ENCODE data around the gene LOXL4.

LOXL4 gene

DNA sequence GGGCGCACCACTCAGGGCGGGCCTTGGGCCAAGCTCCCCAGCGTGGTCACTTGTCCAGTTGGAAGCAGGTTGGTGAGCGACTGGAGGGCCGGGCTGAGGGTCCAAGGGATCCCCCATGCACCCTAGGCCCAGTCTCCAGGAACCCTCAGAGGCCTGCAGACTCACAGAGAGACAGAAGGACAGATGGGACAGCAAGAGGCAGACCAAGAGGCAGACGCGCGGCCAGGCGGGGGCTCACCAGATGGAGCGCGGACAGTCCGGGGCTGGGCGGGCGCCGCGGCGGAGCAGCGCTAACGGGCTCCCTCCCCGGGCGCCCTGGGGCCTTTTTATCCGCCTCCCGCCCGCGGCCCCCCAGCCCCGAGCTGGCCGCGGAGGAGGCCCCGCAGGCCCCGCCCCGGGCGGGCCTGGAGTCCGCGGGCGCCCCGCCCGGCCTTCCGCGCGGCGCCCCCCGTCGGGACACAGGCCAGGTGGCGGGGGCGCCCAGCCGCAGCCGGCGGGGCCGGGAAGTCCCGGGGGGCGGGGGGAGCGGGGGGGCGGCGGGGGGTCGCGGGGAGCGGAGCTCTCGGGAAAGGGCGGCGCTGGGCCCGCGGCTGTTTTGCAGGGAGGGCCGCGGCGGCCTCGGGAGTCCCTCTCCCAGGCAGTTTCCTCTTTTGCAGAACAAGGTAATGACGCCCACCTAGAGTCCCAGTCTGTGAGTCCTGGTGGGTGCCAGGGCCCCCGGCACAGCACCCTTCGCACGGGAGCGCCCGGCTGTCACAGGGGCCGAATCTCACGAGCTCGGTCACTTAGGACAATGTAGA is at the start of gene LOXL4:
Gene LOXL4 (minus strand): TSS at position 301 of the 800 bp plus-strand sequence. CDS start 5,175 bp downstream, outside the sequence.
- DNase-seq: no peak

DNA sequence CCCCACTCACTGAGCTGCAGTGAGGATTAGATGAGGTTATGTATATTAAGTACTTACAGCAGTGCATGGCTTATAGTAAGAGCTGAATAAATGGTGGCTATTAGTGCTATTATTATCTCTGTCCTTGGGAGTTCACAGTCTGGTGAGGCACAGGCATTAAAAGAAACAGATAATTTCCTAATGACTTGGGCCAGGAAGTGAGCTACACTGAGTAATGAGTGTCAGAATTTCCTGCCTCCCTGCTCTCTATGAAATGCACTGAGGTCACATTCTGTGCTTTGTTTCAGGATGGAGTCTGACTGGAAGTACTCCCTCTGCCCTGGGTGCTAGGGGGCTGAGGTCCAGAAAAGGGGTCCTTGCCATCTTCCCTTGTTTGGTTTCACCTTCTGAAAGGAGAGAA is 48.7 kb upstream of the LOXL4 start:
- DNase-seq: no peak

DNA sequence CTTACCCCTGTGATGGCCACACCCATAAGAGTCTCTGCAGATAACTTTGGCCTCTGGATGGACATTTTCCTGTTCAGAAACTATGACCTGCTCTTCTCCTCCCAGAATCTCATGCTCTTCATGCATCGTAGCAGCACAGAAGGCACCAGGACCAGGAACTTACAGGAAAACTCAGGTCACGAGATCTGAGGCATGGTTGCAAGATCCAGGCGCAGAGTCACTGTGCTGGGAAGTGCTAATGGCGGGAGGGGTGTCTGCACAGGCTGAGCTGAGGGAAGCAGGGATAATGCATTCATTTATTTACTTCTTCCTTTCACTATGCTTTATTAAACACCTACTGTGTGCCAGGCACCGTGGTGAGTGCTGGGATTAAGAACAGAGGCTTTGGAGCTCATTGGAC is 48.2 kb upstream of the LOXL4 start:
- DNase-seq: no peak

DNA sequence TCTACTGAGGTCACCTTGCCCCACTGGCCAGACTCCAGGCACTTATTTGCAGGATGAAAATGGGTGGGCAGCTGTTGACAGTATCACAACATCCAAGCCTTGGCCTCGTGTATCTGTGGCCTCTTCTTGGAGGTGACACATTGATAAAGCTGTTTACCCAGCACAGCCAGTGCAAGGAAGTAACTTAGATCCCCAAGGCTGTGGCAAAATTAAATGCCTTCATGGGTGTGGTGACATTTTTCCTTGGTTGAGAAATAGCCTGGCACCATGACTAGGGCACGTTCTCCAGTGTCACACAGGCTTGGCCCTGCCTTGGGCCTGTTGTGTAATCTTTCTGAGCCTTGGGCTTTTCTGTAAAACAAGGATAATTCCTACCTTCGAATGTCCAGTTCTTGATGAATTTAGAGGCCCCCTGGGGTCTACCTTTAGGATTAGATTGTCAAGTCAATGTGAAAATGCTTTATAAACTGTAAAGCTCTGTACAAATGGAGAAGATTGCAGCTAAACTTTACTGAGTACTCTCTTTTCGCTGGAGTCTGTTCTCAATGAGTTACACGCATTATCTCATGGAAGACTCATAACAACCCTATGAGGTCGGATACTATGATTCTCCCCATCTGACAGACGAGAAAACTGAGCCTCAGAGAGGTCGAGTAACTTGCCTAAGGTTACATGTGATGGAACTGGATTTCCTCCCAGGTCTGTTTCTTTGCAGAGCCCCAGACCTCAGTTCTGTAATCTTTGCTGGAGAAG is 46.7 kb upstream of the LOXL4 start:
- DNase-seq: no peak

DNA sequence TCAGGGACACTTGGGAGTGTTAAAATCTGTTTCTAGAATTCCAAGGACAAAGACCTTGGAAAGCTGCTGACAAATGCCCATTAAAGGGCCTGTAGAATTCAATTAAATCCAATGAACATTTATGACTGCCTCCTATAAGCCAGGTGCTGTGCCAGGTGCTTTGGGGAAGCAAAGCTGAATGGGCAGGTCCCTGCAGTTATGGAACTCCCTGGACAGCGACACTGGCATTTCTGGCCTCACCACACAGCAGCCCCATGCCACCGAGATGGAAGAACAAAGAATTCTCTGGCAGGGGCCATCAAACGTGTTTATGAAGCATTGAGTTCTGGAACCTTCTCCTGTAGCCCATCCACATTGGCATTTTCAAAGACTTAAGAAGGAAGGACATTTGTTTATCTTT is 45.6 kb upstream of the LOXL4 start:
- no peak for DNase-seq

DNA sequence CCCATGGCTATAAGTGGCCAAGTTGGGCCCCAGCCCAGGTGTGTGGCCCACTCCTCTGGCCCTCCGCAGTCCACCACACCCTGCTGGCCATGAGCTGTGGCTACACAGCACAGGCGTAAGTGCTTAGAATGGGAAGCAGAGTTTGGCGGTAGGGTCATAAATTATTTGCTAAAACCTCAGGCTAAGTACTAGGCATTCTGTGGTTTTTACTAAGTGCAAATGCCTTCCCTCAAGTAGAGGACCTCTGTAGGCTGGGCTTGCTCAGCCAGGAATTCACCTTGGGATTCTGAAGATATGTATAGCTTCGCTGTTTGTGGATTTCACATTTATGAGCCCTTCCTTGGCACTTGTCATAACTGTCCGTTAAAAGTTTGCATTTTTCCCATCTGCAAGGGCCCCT is 44.8 kb upstream of the LOXL4 start:
- DNase-seq: no peak

DNA sequence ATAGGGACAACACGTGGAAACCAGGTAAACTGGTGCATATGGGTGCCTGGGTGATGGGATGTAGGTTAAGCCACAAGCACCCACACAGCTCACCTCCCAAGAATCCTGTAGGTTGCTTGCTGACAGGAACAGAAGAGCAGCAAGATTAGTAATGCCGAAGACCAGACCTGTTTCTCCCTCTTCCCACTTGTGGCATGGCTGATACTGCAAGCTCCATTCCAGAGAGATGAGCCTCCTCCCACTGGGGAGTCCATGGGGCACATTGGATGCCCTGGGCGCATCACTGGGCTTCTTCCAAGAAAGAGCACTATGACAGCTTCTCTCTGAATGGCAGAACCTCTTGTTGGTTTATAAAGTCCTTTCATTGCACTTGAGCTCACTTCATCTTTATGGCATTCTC is 44.4 kb upstream of the LOXL4 start:
- DNase-seq: no peak

DNA sequence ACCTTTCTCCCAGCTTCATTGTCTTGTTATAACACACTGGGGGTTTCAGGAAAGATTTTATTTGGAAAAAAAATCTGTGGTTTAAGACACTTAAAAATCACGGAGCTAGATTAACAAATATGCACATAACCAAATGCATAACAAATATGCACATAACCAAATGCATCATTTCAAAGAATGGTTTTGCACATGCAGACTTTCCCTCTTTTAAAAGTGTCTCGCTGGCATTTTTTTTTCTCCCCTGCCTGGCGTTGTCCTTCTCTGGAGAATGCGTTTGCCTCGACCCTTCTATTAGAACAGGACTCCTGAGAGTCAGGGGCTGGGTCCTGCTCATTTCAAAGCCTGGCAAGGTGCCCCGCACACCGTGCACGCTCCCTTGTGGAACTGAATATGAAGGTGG is 42.7 kb upstream of the LOXL4 start:
- DNase-seq: no peak

DNA sequence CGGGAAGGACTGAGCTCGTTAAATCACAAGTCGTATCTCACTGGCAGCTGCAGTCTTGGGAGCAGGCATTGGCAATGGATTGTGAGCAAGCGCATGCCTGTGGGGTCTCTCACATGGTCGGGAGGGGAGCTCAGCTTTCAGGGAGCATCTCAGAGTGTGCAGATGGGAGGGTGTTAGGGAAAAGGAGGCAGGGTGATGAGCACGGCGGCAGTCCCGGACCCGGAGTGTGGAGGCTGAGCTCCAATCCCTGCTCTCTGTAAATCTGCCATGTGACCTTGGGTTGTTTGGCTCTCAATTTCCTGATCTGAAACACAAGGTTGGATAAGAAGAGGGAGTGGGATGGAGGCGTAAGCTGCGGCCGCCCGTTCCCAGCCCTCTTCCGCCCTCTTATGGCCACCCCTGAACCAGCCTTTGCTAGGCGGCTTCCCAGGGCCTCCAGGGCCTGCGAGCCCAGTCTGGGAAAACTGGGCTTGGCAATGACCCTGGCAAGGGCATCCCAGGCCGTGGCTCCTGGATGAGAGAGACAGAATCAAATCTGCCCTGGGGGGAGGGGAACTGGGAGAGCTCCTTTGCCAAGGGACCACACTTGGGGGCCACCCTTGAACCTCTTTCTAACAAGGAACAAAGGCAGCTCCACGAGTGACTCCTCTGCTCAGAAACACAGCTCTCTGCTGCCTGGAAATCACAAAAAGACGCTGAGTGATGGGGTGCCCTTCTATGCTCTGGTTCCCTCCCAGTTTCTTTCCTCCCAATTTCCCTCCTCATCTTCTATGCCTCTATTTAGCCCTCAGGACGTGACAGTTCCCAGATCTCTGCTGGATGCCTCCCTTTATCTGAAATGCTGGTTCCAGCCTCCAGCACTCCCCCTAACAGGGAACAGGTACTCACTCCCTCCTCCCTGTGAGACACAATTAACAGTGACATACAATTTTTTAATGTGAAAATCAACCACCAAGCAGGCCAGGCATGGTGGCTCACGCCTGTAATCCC is 41.7 kb upstream of the LOXL4 start:
- DNase-seq: peak; percentile 5

DNA sequence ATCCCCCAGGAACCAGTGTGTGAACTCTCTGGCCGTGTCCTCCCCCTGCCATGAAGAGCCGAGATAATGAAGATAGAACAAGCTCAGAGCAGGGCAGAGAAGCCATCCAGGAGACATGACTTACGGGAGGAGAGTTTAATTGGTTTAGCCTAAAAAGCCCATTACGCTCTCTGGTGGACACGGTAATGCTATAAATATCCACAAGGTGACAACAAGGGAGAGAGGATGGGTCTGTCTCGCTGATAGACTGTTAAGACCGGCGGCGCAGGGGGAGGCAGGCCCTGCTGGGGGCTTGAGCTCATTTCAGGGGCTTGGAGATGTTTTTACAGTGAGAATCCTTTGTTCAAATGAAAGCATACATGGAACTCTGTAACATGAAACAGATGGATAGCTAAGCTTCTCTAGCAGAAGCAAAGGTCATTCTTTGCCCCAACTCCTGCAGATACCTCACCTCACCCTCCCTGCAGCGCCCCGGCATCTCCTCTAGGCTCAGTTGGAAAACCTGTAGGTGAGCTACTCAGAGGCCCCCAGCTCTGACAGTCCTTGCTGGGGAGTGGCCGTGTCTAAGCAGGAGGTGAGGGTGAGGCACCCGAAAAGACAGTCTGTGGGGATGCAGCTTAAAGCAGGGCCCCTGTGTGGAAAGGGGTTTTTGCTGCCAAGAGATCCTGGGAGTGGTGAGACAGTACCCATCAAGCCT is 40.8 kb upstream of the LOXL4 start:
- no peak for DNase-seq

DNA sequence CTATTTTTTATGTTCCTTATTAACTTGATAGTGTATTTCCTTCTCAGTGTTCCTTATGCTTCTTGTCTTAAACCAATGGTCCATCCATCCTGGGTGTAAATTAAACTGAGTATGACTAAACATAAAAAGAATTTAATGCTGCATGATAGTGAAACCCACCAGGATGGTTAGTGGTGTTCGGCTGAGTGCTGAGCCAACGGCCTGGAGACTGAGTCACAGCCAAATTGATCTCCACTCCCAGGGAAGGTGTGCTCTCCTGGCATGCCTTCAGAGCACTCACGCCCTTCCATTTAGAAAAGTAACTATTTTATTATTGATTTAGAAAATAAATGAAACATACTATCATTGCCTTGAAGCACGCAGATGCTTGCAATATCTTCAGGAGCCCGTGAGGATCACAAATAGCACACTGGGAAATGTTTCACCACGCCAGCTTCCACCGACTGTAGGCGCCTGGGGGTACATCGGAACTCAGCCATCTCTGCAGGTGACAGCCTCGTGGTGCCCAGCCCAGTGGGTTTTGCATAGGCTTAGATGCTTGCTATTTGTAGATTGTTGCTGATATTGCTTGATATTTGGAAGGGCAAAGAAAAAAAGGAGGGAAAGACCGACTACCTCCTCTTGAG is 40.0 kb upstream of the LOXL4 start:
- DNase-seq: no peak

DNA sequence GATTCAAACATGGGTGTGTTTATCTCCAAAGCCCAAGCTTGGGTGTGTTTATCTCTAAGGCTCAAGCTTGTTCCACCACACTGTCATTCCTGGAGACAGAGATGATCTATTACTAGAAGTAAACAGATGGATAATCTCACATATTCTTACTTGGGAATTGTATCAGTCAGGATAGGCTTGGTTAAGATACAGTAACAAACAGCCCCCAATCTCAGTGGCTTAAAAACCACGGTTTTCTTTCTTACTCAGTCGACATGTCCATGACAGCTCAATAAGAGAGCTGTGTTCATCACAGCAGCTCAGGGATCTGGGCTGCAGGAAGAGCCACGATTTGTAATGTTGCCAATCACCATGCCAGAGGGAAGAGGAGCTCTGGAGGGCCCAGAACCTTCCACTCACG is 38.5 kb upstream of the LOXL4 start:
- DNase-seq: no peak

DNA sequence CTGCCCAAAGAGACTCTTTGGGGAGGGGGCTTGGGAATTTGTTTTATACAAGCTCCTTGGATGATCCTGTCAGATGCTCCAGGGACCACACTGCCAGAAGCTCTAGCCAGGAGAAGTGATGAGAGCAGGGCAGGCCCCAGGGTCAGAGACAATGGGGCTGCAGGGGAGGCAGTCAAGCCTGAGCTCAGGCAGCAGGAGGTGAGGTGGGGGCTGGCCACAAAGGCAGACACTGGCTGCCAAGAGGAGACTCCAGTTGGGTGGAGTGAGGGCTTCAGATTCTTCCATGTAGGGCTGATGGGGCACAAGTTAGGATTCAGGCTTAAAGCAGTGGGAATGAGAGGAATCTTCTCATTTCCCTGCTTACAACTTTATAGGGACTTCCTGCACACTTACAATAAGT is 35.6 kb upstream of the LOXL4 start:
- no peak for DNase-seq

DNA sequence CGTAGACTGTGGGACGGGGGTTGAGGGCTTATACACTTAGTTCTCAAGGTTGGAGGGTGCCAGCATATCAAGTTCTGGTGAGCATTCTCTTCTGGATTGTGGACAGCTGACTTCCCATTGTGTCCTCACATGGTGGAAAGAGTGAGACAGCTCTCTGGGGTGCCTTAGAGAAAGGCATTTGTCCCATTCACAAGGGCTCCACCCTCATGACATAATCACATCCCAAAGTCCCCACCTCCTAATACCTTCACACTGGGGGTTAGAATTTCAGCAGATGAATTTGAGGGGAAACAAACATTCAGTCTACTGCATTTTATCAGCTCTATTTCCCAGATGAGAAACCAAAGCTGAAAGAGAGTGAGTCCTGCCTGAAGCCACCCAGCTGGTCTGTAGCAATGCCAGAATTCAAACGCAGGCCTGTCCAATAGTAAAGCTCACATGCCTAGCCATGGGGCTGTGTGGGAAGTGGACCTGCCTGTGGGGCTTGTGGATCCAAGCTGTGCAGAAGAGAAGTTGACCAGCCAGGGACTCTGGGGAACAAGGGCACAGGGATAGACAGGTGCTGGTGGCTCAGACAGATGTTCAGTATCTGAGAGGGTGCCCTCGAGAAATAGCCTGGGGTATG is 34.9 kb upstream of the LOXL4 start:
- no peak for DNase-seq

DNA sequence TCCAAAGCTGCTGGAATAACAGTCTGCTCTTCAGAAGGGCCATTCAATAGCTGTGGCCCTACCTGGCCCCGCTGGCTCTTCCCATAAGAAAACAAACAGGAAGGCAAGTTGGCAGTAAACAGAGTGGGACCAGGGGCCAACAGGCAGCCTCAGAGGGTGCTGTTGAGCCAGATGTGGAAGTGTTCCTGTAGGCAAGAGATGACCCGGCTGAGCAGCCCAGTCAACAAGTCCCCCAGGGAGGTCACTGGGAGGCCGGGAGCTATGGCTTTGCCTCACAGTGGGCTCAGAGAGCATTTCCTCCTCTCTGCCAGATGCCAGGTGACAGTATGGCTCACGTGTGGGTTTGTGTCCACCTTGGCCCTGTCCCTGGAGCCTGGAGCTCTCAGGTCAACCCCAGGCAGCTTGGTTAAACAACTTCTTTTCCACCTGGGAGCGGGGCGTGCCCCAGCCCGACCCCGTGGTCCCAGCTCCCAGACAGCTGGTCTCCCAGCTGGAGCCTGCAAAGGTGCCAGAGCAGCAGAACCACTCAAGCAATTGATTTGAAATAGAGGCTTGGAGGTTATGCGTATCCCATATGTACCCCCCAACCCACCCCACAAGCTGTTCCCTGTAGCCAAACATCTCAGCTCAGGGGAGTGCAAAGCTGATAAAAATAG is 33.8 kb upstream of the LOXL4 start:
- no peak for DNase-seq

DNA sequence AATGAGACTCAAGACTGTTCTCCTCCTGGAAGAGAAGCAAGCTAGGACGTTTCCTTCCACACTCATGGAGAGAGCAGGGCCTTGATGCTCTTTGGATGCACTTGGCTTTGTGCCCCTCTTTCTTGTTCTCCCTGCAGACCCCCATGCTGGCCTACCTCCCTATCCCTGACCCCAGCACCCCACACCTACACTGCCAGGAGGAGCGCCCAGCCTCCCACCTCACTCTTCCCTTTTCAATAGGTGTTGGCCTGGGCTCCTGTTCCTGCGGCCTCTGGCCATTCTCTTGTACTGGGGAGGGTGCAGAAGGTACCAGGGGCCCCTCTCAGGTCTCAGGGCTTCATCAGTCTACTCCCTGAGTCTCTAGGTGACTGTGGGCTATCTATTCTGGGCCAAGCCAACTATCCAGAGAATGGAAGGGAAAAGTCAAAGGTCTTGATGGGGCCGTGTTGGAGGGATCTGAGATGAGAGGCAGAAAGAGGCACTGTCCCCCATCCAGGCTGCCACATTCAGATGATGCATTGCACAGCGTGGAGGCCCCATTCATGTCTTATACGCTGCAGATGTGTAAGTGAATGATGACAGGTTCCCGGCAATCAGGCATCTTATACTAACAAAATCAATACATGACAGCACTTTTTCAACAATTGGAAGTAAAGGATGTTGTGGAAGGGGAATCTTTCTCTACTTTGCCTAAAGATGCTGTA is 32.7 kb upstream of the LOXL4 start:
- no peak for DNase-seq

DNA sequence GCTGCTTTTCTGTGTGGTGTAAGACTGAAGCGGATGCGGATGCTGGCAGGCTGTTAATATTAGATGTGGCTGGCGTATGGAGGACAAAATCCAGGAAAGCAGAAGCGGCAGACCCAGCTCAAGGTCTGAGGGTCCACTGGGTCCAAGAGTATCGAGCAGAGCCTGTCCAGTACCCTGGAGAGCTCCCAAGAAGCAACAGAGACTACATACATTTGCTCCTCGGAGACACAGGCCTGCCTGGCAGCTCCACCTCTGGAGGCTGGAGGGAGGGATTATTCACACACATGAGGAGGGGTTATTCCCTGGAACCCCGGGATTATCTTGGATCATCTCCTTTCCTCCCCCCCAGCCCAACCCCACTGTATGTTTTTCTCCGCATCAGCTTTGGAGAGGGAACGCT is 31.3 kb upstream of the LOXL4 start:
- no peak for DNase-seq

DNA sequence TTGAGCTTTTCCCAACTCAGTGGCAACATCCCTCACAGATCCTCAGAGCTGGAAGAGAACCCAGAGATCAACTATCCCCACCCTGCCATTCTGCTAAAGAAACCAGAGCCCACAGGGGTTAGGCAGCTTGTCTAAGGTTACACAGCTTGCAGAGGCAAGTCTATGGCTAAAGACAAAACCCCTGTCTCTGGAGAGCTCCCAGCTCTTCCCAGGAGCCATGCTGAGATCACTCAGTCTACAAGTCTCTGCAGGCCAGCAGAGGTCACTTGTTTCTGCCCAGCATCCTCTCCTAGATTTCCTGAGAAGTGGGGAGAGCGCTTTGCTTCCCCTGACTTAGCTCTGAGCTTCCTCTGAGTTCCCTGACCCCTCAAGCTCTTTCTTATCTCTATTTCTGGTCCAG is 28.5 kb upstream of the LOXL4 start:
- no peak for DNase-seq

DNA sequence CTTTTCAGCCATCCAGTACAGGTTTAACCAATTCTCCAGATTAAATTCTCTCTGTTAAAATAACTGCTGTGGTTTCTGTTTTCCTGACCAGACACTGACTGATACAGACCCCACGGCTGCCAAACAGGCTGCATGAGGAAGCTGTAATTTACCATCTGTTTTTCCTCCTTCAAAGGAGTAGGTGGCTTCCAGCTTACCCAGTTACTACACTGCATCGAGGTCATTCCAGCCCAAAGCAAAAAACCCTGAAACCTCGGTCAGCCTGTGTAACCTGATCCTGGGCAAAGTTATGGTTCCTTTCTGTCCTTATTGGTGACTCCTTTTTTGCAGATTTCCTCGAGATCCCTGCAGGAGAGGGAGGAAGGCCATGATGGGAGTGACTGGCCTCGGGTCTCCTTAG is 27.9 kb upstream of the LOXL4 start:
- DNase-seq: no peak

DNA sequence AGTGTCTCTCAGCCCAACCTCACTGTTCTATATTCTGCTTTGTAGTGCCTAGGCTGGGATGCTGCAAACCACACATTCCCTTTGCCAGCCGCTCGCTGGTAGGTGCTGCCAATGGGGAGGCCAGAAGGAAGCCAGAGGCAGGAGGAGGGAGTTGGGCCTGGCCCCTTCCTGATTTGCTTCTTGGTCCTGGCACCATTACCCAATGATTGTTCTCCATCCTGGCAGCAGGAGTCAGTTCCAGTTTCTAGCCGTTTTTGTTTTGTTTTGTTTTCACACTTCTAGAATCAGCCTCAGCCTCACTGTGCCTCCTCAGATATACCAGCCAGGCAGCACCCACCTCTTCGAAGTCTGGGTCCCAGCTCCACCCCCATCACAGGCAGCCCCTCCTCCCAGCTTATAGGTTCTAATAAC is 27.4 kb upstream of the LOXL4 start:
- no peak for DNase-seq

DNA sequence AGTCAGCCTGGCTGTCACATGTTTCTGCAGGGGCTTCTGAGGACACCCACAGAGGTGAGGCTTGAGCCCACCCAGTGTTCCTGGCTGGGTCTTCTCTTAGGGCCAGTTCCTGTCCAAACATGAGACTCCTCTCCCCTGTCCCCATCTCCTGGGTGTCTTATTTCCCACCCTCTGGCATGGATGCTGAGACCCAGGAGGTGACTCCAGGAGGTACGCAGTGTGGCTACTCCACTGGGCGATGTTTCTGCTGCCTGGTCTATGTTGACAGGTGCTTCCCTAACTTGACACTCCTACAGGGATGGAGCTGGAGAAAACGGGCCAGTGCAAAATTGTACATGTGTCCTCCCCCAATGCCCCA is 26.3 kb upstream of the LOXL4 start:
- DNase-seq: no peak

Measured in CD4-positive, alpha-beta T cell treated with Interleukin-17A for 1 hour (primary cell).